ENCODE measurements around the gene ZBTB3. TPM values are rescaled to one million over a fixed set of nuclear protein-coding genes. Genes with fewer than 3 reads are reported as not detected.

Gene ZBTB3
- total RNA-seq, 1 experiment from 2014 or later = 7.1 TPM

GRCh38 chr11:62786318-62787004 lies 32.5 kb upstream of the ZBTB3 start:
- peak overlapping the region; percentile 93 for H3K27ac Mint-ChIP-seq (ENCODE audit: low read depth, unreplicated experiment)
- POLR2A ChIA-PET = interaction anchor here (0.8 to 8.2 kb wide), 32 partner anchors 8 to 226 kb away, joined by 3 to 163 read pairs (median 10); partner anchors contain the start of genes B3GAT3, C11orf98, CSKMT and HNRNPUL2
- H3K9me3 Mint-ChIP-seq (ENCODE audit: unreplicated experiment) = no peaks in the 10 kb centered on the region
- intact Hi-C loops (cut with micrococcal nuclease) = loop anchor here (1.0 to 5.0 kb wide), 5 partner anchors 15 to 96 kb away; partner anchors contain the start of genes SLC3A2 and TAF6L
- CTCF ChIA-PET = interaction anchor here (0.6 to 4.7 kb wide), 40 partner anchors 8 to 1317 kb away, joined by 3 to 47 read pairs (median 4); partner anchors contain the start of genes POLR2G, TAF6L and ZBTB3
- DNase-seq (ENCODE audit: unreplicated experiment) = peak; percentile 88
- H3K27me3 Mint-ChIP-seq (ENCODE audit: insufficient read depth, unreplicated experiment) = no peaks in the 10 kb centered on the region
- H3K4me1 Mint-ChIP-seq (ENCODE audit: insufficient read depth, unreplicated experiment) = peaks cover 15% of the 10 kb centered on the region
- peaks cover 69% of the 10 kb centered on the region for H3K36me3 Mint-ChIP-seq (ENCODE audit: insufficient read depth, unreplicated experiment)
- BruUV-seq (replicated peaks) = no TSS peak
- TF ChIP-seq CTCF (IDR thresholded peaks at IDR 0.05; ENCODE audit: unreplicated experiment) = peak; percentile 87
- H3K4me3 Mint-ChIP-seq (ENCODE audit: unreplicated experiment) = peak overlapping the region; percentile 90

- Mint-ChIP-seq H3K27me3 (ENCODE audit: insufficient read depth, unreplicated experiment) (no peaks in the 10 kb centered on the region), H3K36me3 (ENCODE audit: insufficient read depth, unreplicated experiment) (peaks cover 59% of the 10 kb centered on the region), H3K4me3 (ENCODE audit: unreplicated experiment) (no peak overlapping the region), H3K4me1 (ENCODE audit: insufficient read depth, unreplicated experiment) (peaks cover 4% of the 10 kb centered on the region), H3K27ac (ENCODE audit: low read depth, unreplicated experiment) (no peak overlapping the region), H3K9me3 (ENCODE audit: unreplicated experiment) (no peaks in the 10 kb centered on the region)
- CTCF ChIA-PET = no interaction called here
- no TSS peak for BruUV-seq (replicated peaks)
- TF ChIP-seq CTCF (IDR thresholded peaks at IDR 0.05; ENCODE audit: unreplicated experiment) = no peak
- intact Hi-C loops (cut with micrococcal nuclease) = no loop called here
- DNase-seq (ENCODE audit: unreplicated experiment) = no peak
- POLR2A ChIA-PET = no interaction called here
Observed at GRCh38 chr11:62782753-62783152, 28.8 kb upstream of the ZBTB3 start.

GRCh38 chr11:62778441-62778840 lies 24.5 kb upstream of the ZBTB3 start:
- Mint-ChIP-seq H3K27ac (ENCODE audit: low read depth, unreplicated experiment) (no peak overlapping the region), H3K4me1 (ENCODE audit: insufficient read depth, unreplicated experiment) (peaks cover 9% of the 10 kb centered on the region), H3K36me3 (ENCODE audit: insufficient read depth, unreplicated experiment) (peaks cover 52% of the 10 kb centered on the region), H3K4me3 (ENCODE audit: unreplicated experiment) (no peak overlapping the region), H3K27me3 (ENCODE audit: insufficient read depth, unreplicated experiment) (no peaks in the 10 kb centered on the region), H3K9me3 (ENCODE audit: unreplicated experiment) (no peaks in the 10 kb centered on the region)
- no peak for DNase-seq (ENCODE audit: unreplicated experiment)
- TF ChIP-seq CTCF (IDR thresholded peaks at IDR 0.05; ENCODE audit: unreplicated experiment) = no peak
- intact Hi-C loops (cut with micrococcal nuclease) = no loop called here
- BruUV-seq (replicated peaks) = no TSS peak
- POLR2A ChIA-PET = interaction anchor here (0.6 to 1.3 kb wide), 2 partner anchors 48 to 51 kb away, joined by 3 read pairs; partner anchors contain the start of gene HNRNPUL2
- CTCF ChIA-PET = interaction anchor here (5.4 kb wide), 1 partner anchor 9 kb away, joined by 47 read pairs; the partner anchor contains the start of gene TMEM179B

- Mint-ChIP-seq H3K27ac (ENCODE audit: low read depth, unreplicated experiment) (peak overlapping the region; percentile 29), H3K4me1 (ENCODE audit: insufficient read depth, unreplicated experiment) (peaks cover 9% of the 10 kb centered on the region), H3K36me3 (ENCODE audit: insufficient read depth, unreplicated experiment) (peaks cover 52% of the 10 kb centered on the region), H3K4me3 (ENCODE audit: unreplicated experiment) (no peak overlapping the region), H3K9me3 (ENCODE audit: unreplicated experiment) (no peaks in the 10 kb centered on the region), H3K27me3 (ENCODE audit: insufficient read depth, unreplicated experiment) (no peaks in the 10 kb centered on the region)
- CTCF ChIA-PET = interaction anchor here (0.6 to 5.4 kb wide), 3 partner anchors 10 to 52 kb away, joined by 3 to 47 read pairs (median 4); partner anchors contain the start of gene TMEM179B
- POLR2A ChIA-PET = interaction anchor here (0.7 to 3.5 kb wide), 4 partner anchors 10 to 78 kb away, joined by 3 to 19 read pairs (median 3); partner anchors contain the start of genes HNRNPUL2, STX5 and TMEM179B
- intact Hi-C loops (cut with micrococcal nuclease) = no loop called here
- DNase-seq (ENCODE audit: unreplicated experiment) = no peak
- no TSS peak for BruUV-seq (replicated peaks)
- TF ChIP-seq CTCF (IDR thresholded peaks at IDR 0.05; ENCODE audit: unreplicated experiment) = no peak
Observed at GRCh38 chr11:62777389-62777788, 23.4 kb upstream of the ZBTB3 start.

Data from MCF 10A (cell line).